ENCODE measurements around the gene F2RL1.
"Not testable (repeated sequence)": the region's sequence is repeated elsewhere in the genome, so short reads cannot be mapped to it uniquely, and the experiment has no call there.

F2RL1 gene

GRCh38 chr5:76852772-76853171, 33.9 kb downstream of the F2RL1 start:
- no peak for DNase-seq

- not testable (repeated sequence) for DNase-seq
Measured at GRCh38 chr5:76853741-76854140, 34.9 kb downstream of the F2RL1 start.

- DNase-seq: no peak
Measured at GRCh38 chr5:76854644-76855043, 35.8 kb downstream of the F2RL1 start.

GRCh38 chr5:76855501-76855900, 36.7 kb downstream of the F2RL1 start:
- not testable (repeated sequence) for DNase-seq

- no peak for DNase-seq
Measured at GRCh38 chr5:76855961-76856360, 37.1 kb downstream of the F2RL1 start.

- DNase-seq: not testable (repeated sequence)
Measured at GRCh38 chr5:76856800-76857199, 38.0 kb downstream of the F2RL1 start.

GRCh38 chr5:76859591-76860247, 40.9 kb downstream of the F2RL1 start:
- DNase-seq: no peak

GRCh38 chr5:76861612-76862011, 42.8 kb downstream of the F2RL1 start:
- no peak for DNase-seq

GRCh38 chr5:76863001-76863400, 44.2 kb downstream of the F2RL1 start:
- no peak for DNase-seq

GRCh38 chr5:76866503-76866902, 47.7 kb downstream of the F2RL1 start:
- DNase-seq: no peak

- no peak for DNase-seq
Measured at GRCh38 chr5:76867038-76867437, 48.2 kb downstream of the F2RL1 start.

- DNase-seq: peak; percentile 41
Measured at GRCh38 chr5:76867827-76868693, 49.2 kb downstream of the F2RL1 start.

GRCh38 chr5:76870046-76870445, 51.2 kb downstream of the F2RL1 start:
- DNase-seq: no peak

- no peak for DNase-seq
Measured at GRCh38 chr5:76874088-76874581, 55.3 kb downstream of the F2RL1 start.

All from effector CD4-positive, alpha-beta T cell (primary cell).